ENCODE measurements around the gene FZD1.

The FZD1 gene

DNA sequence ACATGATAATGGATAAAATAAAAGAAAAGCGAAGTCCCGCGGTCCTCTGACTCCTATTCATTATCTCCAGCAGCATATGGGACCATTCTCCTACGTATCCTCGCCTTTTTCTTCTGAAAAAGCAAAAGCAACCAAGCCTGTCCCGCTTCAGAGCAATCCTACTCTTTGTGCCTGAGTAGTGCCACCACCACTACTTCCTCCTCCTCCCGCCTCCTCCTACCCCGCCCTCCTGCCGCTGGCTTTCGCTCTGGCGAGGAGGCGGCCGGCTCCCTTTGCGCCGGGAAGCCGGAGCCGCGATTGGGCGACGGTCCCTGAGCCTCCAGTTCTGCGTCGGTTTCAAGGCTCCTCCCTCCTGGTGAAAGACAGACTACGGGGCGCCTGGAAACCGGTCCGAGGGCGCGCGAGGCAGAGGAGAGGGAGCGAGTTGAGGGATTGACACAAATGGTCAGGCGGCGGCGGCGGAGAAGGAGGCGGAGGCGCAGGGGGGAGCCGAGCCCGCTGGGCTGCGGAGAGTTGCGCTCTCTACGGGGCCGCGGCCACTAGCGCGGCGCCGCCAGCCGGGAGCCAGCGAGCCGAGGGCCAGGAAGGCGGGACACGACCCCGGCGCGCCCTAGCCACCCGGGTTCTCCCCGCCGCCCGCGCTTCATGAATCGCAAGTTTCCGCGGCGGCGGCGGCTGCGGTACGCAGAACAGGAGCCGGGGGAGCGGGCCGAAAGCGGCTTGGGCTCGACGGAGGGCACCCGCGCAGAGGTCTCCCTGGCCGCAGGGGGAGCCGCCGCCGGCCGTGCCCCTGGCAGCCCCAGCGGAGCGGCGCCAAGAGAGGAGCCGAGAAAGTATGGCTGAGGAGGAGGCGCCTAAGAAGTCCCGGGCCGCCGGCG is at the start of gene FZD1:
Gene FZD1 (plus strand): TSS at position 388 of the 878 bp plus-strand sequence. CDS start 448 bp downstream, at position 836.
- DNase-seq, result peak; percentile 99

DNA sequence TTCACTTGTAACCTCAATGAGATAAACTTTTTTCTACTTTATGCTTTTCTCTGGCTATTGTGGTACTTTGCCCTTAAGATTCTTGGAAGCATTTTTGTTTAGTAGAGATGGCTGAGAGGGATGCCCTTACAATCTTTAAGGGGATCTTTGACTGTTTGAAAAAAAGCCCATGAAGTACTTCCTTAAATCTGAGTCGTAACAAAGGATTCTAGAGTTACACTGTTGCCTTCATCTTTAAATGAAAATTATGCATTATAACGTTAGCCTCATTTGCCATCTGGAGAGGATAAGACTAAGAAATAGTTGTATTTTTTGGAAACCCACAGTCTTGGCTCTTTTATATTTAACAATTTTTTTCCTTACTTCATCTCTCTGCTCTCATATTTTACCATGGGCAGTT is 37.8 kb upstream of the FZD1 start:
- DNase-seq, result no peak

DNA sequence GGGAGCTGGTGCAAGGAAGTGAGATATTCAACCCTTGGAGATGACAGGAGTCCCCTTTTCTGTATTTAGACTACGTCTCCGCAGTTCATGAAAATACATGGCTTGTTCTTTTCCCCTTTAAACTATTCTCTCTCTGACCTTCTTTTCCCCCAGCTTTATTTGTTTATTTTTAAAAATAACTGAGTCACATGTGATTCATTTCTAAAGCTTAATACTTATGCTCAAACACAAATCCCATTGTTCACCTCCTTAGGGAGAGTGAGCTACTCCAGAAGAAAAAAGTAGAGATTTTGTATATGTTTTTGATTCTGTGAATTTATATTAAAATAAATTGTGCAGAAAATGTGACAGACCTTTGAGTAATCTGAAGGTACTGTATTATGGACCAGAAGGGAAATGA is 35.9 kb upstream of the FZD1 start:
- no peak for DNase-seq

DNA sequence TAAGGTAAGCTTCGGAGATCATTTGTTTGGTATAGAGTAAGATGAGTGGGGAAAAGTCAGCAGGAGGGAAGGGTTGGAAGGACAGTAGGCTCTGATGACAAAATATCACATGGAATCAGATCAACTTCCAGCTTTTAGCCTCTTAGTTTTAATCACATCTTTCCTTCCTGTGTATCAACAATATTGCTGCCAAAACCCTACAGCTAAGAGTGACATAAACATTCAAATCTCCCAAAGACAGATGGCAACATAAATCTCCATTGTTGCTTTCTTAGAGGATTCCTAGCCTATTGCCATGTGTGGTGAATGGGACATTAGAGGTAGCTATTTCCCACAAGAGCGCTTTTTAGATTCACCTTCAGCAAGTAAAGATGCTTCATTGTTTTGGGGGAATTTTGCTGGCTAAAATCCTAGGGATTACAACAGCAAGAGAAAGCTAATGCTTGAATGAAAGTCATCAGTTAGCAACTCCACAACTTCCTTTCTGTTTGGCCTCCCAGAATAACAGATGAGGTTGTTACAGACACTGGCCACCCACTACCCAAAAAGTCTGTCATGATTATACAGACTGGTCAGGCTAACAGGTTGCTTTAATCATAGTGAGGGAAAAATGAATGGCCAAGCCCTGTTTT is 35.2 kb upstream of the FZD1 start:
- DNase-seq, result peak in 1 of 2 experiments; percentile 34

DNA sequence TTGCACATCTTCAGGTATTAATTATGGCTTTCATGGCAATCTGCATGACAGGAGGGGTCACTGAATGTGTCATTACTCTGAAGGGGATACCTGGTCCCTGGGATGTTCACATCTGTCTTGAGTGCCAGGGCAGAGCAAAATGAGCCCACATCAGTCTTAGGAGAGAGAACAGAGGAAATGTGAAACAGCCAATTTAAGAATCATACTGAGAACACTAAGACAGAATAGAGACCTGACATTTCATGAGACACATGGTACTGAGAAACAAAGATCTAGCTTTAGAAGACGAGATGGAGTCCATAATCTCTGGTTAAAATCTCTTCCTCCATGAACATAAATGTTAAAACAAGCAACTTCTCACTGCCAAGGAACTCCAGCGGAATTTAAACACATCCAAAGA is 34.1 kb upstream of the FZD1 start:
- DNase-seq, result no peak

DNA sequence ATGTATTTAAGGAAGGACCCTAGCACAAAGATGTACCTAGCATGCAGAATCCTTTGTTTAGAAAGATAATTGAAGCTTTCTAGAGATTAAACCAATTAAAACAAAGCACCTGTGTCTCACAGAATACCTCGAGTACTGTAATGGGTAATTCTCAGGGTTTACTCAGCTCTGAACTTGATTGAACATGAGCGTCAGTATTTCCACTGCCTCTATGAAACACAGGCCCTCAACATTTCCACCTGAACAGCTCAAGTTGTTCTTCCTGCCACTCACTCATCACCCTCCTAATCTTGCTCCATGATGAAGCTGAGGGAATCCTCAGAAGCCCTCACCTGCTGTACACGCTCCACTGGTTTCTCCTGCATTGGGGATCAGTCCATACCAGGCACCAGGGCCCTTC is 33.7 kb upstream of the FZD1 start:
- DNase-seq, result no peak

DNA sequence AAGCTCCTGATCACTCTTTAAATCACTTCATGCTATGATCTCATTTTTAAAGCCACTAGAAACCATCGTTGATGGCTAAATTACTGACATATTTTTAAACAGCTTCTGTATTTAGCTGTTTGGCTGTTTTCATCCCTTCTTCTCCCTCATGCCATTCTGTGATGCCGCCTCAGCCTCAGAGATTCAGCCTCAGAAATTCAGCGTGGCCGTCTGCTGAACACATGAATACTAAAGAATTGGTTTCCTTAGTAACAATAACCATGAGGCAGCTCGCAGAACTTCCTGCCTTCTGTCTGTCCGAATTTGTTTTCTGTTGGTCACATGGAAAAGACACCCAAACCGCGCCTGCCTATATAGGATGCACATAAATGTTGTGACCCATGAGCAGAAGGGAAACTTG is 31.0 kb upstream of the FZD1 start:
- no peak for DNase-seq

DNA sequence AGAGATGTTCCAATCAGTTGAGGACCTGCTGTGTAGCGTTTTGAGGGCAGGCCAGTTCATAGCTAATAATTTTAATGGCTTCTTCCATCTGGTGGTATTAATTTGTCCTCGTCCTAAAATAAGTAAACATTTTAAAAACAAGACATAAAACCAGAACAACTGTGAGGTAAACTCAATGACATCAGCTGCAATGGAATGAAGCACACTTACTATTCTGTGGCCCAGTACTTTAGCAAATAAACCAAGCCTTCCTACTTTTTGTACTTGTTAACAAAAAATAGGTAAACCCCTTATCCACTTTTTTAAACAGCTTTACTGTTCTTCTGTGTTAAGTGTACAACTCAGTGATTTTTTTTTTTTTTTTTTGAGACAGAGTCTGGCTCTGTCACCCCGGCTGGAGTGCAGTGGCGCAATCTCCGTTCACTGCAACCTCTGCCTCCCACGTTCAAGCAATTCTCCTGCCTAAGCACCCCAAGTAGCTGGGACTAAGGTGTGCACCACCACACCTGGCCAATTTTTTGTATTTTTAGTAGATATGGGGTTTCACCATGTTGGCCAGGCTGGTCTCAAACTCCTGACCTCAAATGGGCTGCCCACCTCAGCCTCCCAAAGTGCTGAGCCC is 28.9 kb upstream of the FZD1 start:
- DNase-seq, result no peak

DNA sequence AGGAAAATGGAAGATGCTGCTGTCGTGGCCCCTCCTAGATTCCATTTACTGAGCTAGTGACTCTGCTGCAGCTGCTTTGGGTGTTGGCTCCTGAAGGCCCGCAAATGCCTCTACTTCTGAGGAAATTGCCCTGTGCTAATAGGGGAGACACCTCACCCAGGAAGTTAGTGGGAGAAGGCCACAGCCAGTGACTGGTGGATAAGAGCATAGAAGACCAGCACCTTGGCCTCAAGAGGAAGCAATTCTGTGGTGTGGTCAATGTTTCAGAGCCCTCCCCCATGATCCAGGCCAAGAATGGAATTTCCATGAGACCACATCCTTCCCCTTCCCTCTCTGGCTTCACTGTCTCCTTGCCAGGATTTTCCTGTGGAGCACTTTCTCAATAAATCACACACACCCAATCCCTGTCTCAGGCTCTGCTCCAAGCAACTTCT is 25.0 kb upstream of the FZD1 start:
- DNase-seq, result no peak

DNA sequence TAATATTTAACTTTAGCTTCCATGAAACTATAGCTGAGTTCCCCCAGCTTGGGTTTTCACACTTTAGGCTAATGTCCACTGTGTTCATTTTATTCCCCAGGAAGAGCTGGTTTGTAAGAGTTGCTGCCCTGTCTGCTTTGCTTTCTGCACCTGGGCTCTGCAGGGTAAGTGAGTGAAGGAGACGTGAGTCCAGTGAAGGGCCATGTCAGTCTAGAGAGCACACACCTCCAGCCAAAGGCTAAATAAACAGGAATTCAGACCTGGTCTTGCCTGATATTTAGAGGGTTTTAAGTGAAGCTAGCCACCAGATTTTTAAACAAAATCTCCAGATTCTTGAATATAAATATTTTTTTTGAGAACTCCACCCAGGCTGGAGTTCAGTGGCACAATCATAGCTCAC is 24.5 kb upstream of the FZD1 start:
- no peak for DNase-seq

DNA sequence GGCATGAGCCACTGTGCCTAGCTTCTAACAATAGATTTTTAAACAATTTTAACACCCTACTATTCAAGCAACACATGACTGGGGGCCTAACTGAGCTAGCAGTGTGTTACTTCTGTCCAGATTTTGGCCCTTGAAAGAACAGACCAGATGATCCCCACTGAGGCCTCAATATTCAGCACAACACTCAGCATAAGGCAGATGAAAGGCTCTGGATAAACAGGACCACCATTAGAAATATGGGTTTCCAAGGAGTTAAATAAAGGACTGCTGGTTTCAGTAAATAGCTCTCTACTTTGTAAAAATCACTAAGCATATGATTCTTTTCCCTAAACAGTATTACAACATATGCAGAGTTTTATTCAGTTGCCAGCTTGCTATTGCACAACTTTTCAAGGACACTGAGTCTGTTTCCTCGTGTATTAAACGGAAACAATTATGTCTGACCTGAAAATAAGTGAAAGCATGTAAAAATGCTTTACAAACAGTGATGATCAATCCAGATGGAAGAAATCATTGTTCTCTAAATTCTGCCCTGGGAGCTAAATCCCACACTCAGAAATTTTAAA is 23.8 kb upstream of the FZD1 start:
- DNase-seq, result no peak

DNA sequence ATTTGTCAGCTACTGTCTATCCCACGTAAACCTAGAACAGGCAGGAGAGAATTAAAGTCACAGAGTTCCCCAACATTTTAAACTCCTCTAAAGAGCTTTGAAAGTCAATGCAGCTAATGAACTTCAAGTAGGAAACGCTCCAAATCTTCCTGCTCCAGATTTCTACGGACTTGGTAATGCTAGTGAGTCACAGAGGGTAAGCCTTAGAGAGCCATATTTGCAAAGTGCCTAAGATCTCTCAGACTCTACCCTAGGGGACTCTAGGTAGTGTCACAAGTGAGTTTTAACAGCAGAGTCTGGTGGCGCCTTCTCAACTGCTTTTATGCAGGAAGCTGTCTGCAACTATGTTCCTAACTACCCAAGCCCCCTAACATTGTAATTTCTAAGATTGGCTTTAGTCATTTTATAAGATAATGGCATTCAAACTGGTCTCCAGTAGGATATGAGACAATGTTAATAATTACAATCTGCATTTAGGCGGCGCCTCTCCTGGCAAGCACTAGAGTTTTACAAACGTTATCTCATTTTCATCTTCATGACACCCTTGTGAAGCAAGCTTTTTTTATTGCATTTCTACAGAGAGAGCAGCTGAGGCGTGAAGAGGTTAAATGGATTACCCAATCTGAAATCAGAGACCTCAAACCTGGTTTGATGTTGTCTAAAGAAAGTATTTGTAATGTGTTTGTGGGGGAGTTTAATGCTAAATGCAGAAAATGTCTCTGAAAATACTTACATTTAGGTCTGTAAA is 22.0 kb upstream of the FZD1 start:
- DNase-seq, result no peak

DNA sequence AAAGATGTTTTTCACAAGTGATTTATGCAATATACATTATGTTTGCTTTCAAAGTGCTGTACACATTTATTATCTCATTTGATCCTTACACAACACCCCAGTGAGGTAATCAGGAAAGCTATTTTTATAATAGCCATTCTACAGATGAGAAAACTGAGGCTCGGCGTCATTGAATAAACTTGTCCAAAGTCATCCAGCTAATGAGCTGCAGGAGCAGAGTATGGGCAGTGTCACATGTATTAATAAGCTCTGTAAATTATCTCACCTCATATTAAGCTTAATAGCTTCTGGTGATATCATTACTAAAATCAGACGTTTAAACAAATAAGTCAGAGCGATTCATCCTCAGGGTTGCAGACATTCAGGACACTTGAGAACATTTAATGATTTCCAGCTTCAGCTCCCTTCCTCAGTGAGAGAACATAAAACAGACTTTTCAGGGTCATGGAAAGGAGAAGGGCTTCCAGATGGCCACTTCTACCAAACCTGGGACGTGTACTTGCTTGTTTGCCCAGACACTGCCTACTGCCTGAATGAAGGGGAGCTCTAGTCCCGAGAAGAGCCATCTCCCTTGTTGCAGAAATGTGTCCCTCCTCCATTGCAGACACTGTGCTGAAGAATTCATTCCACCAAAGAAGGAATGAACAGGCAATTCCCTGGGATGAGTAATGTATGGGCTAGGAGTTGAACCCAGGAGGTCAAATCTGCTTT is 20.5 kb upstream of the FZD1 start:
- no peak for DNase-seq

DNA sequence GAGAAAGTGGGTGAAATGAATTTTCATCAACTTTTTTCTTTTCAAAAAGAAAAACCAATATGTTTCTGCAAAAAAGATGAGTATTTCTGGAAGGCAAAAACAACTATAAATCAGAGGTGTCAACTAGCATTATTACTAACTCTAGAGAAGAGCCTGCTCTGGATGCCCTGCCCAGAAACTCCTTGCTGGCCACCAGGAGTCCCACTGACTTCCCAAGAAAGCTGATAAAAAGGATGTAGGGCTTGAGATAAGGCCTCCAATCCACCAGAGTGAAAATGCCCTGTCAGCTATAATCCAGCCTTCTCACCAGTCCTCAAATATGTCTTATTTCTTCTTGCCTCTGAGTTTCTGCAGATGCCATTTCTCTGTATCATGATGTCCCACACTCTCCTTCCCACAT is 16.7 kb upstream of the FZD1 start:
- DNase-seq, result no peak

DNA sequence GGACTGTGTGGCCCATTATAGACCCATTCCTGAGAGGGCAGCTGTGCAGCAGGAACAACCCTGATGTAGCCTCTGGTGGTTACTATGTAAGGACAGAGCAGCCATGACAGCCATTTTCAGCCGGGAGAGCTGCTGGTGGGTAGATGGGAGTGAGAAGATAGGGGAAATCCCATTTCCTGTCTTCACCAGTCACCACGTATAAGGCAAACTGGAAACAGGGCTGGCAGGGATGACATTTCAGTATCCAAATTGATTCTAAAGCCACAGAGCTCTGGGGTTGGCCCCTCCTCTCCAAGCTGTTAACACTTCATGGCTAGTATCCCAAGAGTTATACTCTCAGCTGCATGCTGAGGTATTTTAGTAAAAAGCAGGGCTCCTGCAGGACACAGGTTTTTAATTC is 15.2 kb upstream of the FZD1 start:
- no peak for DNase-seq

DNA sequence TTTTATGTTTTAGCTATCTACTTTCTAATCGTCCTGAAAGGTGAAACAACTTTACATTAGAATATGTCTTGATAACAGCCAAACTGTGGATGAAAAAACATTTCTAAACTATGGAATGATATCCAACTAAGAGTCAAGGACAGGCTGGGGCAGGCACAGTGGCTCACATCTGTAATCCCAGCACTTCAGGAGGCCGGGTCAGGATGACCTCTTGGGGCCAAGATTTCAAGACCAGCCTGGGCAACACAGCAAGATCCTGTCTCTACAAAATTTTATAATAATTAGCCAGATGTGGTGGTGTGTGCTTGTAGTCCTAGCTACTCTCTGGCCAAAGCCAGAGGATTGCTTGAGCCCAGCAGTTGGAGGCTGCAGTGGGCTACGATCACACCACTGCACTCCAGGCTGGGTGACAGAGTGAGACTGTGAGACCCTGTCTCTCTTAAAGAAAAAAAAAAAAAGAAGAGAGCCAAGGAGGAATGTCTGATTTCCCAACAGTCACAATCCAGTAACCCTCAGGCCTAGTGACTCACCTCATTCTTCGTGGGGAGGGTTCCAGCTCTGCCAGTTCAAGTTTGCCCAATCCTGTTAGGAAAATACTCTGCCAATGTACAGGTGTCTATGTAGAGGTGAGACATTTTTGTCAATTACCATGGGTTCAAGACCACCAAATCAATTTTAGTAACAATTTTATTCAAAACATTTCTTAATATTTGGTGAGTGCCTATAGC is 14.6 kb upstream of the FZD1 start:
- DNase-seq, result no peak

DNA sequence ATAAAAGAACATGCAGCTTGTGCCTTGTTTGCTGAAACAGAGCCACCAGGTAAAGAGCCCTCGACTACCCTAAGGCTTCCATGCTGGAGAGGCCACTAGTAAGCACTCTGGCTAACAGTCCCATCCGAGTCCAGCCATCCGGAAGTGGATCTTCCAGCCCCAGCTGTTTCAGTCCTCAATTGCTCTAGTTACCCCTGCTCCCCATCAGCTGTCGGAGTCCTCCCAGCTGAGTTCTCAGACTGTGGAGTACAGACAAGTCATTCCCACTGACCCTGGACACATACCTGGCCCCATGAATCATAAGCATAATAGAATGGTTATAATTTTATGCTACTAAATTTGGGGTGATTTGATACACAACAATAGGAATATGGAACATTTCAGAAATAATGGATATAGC is 13.5 kb upstream of the FZD1 start:
- no peak for DNase-seq

DNA sequence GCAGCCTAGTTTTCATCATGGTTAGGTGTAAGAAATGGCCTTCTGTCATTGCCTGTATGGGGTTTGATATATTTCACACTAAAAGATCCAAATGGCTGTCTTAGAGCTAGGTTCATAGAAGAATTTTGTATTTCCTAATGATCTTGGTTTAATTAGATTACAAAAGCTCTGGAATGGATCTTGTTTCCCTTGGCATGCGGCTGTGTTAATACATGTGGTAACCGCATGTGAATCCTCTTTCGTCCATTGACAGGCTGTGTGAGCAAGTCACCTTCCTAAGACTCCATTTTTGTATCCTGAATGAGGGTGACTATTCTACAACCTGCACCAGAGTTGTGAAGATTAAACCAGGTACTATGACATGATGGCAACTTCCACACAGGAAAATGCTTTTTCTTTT is 12.4 kb upstream of the FZD1 start:
- no peak for DNase-seq

DNA sequence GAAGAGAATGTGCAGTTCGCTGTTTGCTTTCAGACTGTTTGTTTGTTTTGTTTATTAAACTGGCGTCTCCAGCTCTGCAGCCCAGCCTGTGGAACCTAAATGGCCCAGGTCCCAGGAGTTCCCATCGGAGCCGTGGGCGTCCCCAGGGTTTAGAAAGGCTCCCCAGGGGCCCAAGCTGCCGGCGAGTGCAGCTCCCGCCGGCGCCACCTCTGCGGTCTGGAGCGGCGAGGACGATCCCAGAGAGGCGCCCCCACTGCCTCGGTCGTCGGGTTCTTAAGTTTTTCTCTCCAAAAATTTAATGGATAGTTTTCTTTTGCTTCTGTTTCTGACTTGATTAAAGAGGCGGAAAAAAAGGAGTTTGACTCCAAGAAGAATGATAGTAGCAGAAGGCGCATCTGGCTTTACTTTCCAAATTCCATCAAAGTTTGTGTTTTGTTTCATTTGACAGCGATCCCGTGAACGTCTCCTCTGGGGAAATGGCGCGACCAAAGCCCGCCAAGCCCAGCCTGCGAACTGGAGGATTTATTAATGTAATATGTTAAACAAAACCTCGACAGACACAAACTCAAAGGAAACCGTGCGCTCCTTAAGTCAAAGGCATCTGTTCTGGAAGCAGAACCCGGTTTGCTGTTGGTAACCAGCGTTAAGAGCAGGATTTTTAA is 718 bp upstream of the FZD1 start:
- peak; percentile 35 to 66 for DNase-seq

DNA sequence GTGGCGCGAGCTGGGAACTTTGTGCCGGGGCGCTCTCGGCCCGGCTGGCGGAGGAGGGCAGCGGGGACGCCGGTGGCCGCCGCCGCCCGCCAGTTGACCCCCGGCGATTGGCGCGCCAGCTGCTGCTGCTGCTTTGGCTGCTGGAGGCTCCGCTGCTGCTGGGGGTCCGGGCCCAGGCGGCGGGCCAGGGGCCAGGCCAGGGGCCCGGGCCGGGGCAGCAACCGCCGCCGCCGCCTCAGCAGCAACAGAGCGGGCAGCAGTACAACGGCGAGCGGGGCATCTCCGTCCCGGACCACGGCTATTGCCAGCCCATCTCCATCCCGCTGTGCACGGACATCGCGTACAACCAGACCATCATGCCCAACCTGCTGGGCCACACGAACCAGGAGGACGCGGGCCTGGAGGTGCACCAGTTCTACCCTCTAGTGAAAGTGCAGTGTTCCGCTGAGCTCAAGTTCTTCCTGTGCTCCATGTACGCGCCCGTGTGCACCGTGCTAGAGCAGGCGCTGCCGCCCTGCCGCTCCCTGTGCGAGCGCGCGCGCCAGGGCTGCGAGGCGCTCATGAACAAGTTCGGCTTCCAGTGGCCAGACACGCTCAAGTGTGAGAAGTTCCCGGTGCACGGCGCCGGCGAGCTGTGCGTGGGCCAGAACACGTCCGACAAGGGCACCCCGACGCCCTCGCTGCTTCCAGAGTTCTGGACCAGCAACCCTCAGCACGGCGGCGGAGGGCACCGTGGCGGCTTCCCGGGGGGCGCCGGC is 870 bp downstream of the FZD1 start:
- peak; percentile 53 to 67 for DNase-seq

All from NCI-H2081 (cell line).